ENCODE measurements around the gene RELN. TPM values are rescaled to one million over a fixed set of nuclear protein-coding genes. Genes with fewer than 3 reads are reported as not detected.

Gene RELN
- polyA plus RNA-seq, 1 donor (not counting 4 experiments of a cell fraction or from before 2014, with no cell fraction given) = not detected

DNA sequence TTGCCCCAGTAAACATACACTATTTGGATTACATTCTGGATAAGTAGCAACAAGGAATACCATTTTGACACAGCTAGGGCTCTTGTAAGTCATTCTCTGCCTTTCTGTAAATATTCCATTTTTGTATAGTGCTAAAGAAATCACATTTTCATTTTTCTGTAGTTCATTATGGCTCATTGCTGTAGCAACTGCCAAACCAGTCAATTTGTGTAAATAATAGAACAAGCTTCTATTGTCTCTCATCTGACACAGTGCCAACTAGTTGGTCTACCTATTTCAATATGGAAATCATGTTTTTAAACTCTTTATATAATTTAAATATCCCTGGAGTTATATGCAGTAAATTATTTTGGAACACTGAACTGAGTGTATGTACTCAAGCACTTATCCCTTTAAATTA, 193.7 kb downstream of the RELN start:
- no peak overlapping the region for H2AFZ ChIP-seq (ENCODE audit: control insufficient read depth, low read length)
- no peaks in the 10 kb centered on the region for H3K79me2 ChIP-seq (ENCODE audit: control insufficient read depth, insufficient read depth, low read length)
- no peaks in the 10 kb centered on the region for H4K20me1 ChIP-seq (ENCODE audit: control insufficient read depth, extremely low read depth, insufficient read depth, low read length)
- no peaks in the 10 kb centered on the region for H3K9me1 ChIP-seq (ENCODE audit: control insufficient read depth, extremely low read depth, insufficient read depth, low read length)
- no peaks in the 10 kb centered on the region for H3K9me3 ChIP-seq (ENCODE audit: control insufficient read depth, low read depth, low read length)
- H3K4me1 ChIP-seq (ENCODE audit: control insufficient read depth, extremely low read depth, insufficient read depth, low read length) = no peaks in the 10 kb centered on the region
- DNase-seq (ENCODE audit: low read depth, low spot score) (no peak), FAIRE-seq (no peak)
- H3K9ac ChIP-seq (ENCODE audit: control insufficient read depth, extremely low read depth, insufficient read depth, low read length) = no peak overlapping the region
- dilution Hi-C loops (cut with MboI; ENCODE audit: extremely low pct_ligation_motif_present, low sequenced_read_pairs) = no loop called here
- no peaks in the 10 kb centered on the region for H3K36me3 ChIP-seq (ENCODE audit: control insufficient read depth in 2 of 2, extremely low read depth in 1 of 2, insufficient read depth in 2 of 2, low read length in 2 of 2)
- H3K27me3 ChIP-seq (ENCODE audit: control insufficient read depth, extremely low read depth, insufficient read depth, low read length) = no peaks in the 10 kb centered on the region
- no peak overlapping the region for H3K27ac ChIP-seq (ENCODE audit: control insufficient read depth, insufficient read depth, low read length)
- no peak overlapping the region for H3K4me3 ChIP-seq (ENCODE audit: control insufficient read depth in 2 of 3, extremely low read depth in 1 of 3, insufficient read depth in 2 of 3, low read depth in 1 of 3, low read length in 3 of 3)
- no peak for TF ChIP-seq EZH2 (IDR thresholded peaks at IDR 0.05; ENCODE audit: low read length)
- TF ChIP-seq, protein P1, sequence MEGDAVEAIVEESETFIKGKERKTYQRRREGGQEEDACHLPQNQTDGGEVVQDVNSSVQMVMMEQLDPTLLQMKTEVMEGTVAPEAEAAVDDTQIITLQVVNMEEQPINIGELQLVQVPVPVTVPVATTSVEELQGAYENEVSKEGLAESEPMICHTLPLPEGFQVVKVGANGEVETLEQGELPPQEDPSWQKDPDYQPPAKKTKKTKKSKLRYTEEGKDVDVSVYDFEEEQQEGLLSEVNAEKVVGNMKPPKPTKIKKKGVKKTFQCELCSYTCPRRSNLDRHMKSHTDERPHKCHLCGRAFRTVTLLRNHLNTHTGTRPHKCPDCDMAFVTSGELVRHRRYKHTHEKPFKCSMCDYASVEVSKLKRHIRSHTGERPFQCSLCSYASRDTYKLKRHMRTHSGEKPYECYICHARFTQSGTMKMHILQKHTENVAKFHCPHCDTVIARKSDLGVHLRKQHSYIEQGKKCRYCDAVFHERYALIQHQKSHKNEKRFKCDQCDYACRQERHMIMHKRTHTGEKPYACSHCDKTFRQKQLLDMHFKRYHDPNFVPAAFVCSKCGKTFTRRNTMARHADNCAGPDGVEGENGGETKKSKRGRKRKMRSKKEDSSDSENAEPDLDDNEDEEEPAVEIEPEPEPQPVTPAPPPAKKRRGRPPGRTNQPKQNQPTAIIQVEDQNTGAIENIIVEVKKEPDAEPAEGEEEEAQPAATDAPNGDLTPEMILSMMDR (optimal IDR thresholded peaks at IDR 0.05 in 1 of 3, IDR thresholded peaks at IDR 0.05 in 1 of 3, conservative IDR thresholded peaks at IDR 0.05 in 1 of 3; ENCODE audit: extremely low read depth in 1 of 3, insufficient read depth in 2 of 3, low read length in 3 of 3) = no peak
- no peak overlapping the region for H3K4me2 ChIP-seq (ENCODE audit: control insufficient read depth, extremely low read depth, insufficient read depth, low read depth, low read length)

DNA sequence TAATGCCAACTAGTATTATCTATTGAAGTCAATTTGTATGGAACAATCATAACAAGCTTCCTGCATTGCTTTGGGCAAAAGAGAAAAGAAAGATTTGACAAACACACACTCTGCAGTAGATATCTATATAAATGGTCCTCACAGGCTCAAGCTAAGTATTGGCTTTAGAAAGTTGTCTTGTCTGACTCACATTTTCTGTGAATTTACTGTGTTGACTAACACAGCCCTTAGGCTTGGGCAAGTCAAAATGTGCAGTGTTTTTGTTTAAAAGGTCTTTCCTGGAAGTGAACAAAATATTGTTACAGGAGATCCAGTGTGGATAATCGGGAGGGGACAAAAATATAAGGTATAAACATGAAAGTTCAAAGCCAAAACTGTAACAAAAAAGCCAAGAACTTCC, 194.4 kb downstream of the RELN start:
- dilution Hi-C loops (cut with MboI; ENCODE audit: extremely low pct_ligation_motif_present, low sequenced_read_pairs) = no loop called here
- Histone ChIP-seq H3K27ac (ENCODE audit: control insufficient read depth, insufficient read depth, low read length) (no peak overlapping the region), H3K4me2 (ENCODE audit: control insufficient read depth, extremely low read depth, insufficient read depth, low read depth, low read length) (no peak overlapping the region), H3K79me2 (ENCODE audit: control insufficient read depth, insufficient read depth, low read length) (no peaks in the 10 kb centered on the region), H4K20me1 (ENCODE audit: control insufficient read depth, extremely low read depth, insufficient read depth, low read length) (no peaks in the 10 kb centered on the region), H2AFZ (ENCODE audit: control insufficient read depth, low read length) (no peak overlapping the region), H3K9me3 (ENCODE audit: control insufficient read depth, low read depth, low read length) (no peaks in the 10 kb centered on the region), H3K4me1 (ENCODE audit: control insufficient read depth, extremely low read depth, insufficient read depth, low read length) (no peaks in the 10 kb centered on the region), H3K27me3 (ENCODE audit: control insufficient read depth, extremely low read depth, insufficient read depth, low read length) (no peaks in the 10 kb centered on the region), H3K4me3 (ENCODE audit: control insufficient read depth in 2 of 3, extremely low read depth in 1 of 3, insufficient read depth in 2 of 3, low read depth in 1 of 3, low read length in 3 of 3) (no peak overlapping the region), H3K9me1 (ENCODE audit: control insufficient read depth, extremely low read depth, insufficient read depth, low read length) (no peaks in the 10 kb centered on the region), H3K36me3 (ENCODE audit: control insufficient read depth in 2 of 2, extremely low read depth in 1 of 2, insufficient read depth in 2 of 2, low read length in 2 of 2) (no peaks in the 10 kb centered on the region), H3K9ac (ENCODE audit: control insufficient read depth, extremely low read depth, insufficient read depth, low read length) (no peak overlapping the region)
- no peak for DNase-seq (ENCODE audit: low read depth, low spot score)
- TF ChIP-seq, protein P1 (optimal IDR thresholded peaks at IDR 0.05 in 1 of 3, IDR thresholded peaks at IDR 0.05 in 1 of 3, conservative IDR thresholded peaks at IDR 0.05 in 1 of 3; ENCODE audit: extremely low read depth in 1 of 3, insufficient read depth in 2 of 3, low read length in 3 of 3) = no peak
- FAIRE-seq = no peak

Data from keratinocyte (primary cell).